GM21723 (cell line): ENCODE measurements around the gene COL5A1.

Experiments used
- ATAC-seq: cut with Tn5 transposase; IDR thresholded peaks from one replicate; pipeline ENCODE4 v1.9.1; 2021; ENCODE audit warnings: mild to moderate bottlenecking, moderate library complexity; ENCODE audit not compliant: unreplicated experiment

COL5A1 gene

DNA sequence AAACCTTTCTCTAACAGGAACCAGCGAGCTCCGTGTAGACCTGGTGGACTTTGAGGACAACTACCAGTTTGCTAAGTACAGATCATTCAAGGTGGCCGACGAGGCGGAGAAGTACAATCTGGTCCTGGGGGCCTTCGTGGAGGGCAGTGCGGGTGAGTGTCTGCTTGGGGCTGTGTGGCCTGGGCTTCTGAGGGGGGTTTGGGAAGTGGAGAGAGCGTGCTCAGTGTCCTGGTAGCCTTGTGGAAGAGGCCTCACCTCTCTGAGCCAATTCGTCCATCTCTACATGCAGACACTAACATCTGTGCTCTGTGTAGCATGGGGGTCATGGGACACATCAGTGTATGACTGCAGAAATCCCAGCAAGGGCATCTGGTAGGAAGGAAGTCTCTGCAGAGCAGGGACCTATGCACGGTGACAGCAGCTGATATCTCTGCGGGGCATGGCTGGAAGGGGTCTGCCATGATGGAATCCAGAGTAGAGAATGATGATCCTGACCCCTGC, 244.9 kb downstream of the COL5A1 start:
- no peak for ATAC-seq

- ATAC-seq = no peak
Observed at GRCh38 chr9:134887219-134887618, 245.6 kb downstream of the COL5A1 start.

DNA sequence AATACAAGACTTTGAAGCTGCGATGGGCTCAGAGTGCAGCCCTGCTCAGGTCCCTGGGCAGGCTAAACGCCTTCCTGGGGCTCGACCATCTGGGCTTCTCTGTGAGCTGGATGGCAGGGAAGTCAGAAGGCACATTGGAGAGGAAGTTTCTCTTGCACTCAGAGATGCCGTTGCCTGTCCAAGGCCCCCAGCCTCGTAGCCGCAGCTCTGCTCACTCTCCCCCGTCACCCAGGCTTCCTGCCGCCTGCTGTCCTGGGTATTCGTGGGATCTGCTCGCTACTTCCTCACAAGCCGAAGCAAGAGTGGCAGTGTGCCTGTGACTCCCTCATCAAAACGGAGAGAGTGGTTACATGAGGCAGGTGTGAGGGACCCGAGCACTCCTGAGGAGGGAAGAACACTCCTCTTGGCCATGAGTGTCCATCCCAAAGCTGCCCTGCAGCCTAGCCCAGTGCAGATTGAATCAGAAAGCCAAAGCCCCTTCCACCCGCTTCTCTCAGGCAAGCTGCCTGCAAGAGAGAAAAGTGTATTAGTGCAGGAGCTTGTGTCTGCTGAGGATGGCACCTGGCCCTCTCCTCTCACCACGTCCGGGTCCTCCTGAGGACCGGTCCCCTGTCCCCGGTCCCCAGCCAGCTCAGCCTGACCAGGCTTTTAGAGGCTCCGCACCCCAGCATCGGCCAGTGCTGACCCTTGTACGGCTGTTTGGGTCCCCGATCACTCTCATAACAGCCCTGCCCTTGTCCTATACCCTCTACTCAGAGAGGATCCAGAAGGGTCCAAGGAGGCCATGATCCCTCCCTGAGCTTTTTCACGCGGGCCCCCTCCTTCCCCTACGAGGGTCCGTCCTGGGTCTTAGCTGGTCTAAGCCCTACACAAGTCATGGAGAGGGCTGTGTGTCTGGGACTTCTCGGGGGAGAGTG, 246.3 kb downstream of the COL5A1 start:
- ATAC-seq = no peak

DNA sequence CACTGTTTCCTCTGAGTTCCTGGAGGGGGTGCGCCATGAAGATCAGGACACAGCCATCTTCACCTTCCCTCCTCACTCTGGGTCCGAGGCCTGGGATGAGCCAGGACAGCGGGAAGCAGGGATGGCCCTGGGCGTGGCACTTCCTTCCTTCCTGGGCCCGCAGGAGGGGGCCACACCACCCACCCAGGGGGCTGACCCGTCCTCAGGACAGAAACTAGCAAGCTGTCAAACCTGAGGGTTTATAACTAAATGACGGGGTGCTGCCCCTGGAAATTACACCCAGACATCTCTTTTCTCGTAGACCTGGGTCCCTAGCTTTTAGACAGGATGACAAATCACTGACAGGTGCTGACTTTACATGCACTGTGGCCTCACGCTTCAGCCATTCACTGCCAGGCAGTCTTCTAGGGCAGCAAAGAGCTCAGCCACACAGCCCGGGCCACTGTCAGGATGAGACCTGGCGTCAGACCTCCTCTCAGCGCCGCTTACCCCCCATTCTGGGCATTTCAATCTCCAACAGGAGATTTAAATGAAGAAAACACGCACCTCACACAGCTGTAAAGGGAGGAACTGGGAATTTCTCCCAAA, 247.1 kb downstream of the COL5A1 start:
- no peak for ATAC-seq

GRCh38 chr9:134889386-134890154, 248.0 kb downstream of the COL5A1 start:
- ATAC-seq = no peak

- ATAC-seq = no peak
Observed at GRCh38 chr9:134890155-134890495, 248.5 kb downstream of the COL5A1 start.

DNA sequence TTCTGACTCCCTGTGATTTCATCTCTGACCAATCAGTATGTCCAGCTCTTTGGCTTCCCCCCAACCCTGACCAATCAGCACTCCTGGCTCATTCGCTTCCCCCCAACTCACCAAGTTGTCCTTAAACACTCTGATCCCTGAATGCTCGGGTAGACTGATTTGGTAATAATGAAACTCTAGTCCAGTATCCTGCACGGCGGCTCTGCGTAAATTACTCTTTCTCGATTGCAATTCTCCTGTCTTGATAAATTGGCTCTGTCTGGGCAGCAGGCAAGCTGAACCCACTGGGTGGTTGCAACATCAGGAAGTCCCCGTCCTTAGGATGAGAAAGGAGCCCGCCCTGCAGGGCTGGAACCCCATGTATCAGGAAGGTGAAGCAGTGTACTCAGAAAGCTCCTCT, 249.4 kb downstream of the COL5A1 start:
- no peak for ATAC-seq

DNA sequence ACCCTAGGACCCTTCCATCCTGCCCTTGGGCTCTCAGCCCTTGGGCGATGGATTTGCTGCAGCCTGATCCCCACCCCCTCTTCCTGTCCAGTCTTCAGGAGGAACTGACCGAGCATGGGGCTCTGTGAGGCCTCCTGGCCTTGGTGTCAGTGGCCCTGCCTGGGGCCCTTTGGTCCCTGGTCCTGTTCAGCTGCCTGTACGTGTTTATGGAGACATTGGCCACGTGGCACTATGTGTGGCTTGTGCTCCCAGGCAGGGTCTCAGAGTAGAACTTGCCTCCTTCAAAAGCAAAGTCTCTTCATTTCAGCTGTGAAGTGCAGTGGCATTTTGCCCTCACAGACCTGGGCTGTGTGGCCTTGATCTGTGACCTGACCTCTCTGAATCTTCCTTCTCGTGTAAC, 250.1 kb downstream of the COL5A1 start:
- ATAC-seq = no peak

- ATAC-seq = no peak
Observed at GRCh38 chr9:134892221-134892620, 250.6 kb downstream of the COL5A1 start.

DNA sequence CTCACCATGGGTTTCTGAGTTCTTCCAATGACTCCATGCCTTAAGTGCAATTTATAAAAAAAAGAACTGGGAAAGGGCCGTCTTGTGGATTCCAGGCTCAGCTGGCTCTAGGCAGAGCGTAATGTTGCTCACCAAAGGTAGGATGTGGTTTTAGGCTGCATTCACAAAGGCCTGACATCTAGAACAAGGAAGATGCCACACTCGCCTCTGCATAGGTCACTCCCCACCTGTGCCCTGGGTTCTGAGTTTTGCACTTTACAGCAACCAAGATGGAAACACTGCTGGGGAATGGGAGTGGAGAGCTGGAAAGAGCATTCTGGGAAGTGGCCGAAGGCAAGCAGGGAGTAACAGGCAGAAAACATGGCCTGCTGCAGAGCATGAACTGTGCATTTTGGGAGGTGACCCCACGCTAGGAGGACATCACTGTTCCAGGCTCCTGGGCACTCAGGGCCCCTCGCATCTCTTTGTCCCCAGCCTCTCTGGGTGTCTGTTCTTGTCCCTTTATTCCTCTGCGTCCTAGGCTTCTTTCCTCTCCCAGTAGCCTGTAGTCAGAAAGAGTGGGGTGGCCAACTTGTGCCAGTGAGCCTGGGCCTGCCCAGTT, 251.3 kb downstream of the COL5A1 start:
- no peak for ATAC-seq
